ENCODE data around the gene PRKAA1.

The PRKAA1 gene

GRCh38 chr5:40784916-40785315, 13.3 kb downstream of the PRKAA1 start:
- in situ Hi-C loops (cut with MboI; ENCODE audit: low sequenced_read_pairs, unreplicated experiment), result no loop called here
- TF ChIP-seq, protein P1, sequence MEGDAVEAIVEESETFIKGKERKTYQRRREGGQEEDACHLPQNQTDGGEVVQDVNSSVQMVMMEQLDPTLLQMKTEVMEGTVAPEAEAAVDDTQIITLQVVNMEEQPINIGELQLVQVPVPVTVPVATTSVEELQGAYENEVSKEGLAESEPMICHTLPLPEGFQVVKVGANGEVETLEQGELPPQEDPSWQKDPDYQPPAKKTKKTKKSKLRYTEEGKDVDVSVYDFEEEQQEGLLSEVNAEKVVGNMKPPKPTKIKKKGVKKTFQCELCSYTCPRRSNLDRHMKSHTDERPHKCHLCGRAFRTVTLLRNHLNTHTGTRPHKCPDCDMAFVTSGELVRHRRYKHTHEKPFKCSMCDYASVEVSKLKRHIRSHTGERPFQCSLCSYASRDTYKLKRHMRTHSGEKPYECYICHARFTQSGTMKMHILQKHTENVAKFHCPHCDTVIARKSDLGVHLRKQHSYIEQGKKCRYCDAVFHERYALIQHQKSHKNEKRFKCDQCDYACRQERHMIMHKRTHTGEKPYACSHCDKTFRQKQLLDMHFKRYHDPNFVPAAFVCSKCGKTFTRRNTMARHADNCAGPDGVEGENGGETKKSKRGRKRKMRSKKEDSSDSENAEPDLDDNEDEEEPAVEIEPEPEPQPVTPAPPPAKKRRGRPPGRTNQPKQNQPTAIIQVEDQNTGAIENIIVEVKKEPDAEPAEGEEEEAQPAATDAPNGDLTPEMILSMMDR (IDR thresholded peaks at IDR 0.05; ENCODE audit: borderline replicate concordance, control extremely low read depth, extremely low read depth, insufficient read depth, missing control alignments), result no peak
- no peak for DNase-seq (ENCODE audit: low spot score)

DNA sequence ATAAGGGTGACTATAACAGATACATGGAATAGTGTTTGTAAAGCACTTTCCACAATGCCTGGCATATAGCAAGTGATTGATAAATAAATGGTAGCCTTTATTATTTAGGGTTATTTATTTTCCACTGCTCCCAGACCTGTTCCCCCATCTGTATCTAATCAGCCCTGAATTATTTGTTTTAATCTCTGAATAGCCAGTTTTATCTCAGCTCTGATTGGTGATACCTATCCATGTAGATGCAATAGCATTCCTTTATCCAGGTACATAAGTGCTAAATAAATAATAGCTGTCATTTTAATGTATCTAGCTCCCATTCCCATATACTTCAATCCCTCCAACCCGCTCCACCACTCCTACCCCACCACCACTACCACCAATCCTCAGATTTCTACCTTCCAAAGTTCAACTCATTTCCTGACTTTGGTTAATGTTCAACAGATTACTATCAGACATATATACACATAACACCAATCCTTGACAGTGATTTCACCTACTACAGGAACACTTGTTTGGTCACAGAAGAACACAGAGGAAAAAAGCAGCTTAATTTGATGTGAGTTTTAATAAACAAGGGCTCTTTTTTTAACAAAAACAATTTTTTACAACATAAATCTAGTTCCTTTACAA, 14.0 kb downstream of the PRKAA1 start:
- TF ChIP-seq, protein P1 (IDR thresholded peaks at IDR 0.05; ENCODE audit: borderline replicate concordance, control extremely low read depth, extremely low read depth, insufficient read depth, missing control alignments), result no peak
- DNase-seq (ENCODE audit: low spot score), result no peak
- in situ Hi-C loops (cut with MboI; ENCODE audit: low sequenced_read_pairs, unreplicated experiment), result no loop called here

- DNase-seq (ENCODE audit: low spot score), result no peak
- TF ChIP-seq, protein P1 (IDR thresholded peaks at IDR 0.05; ENCODE audit: borderline replicate concordance, control extremely low read depth, extremely low read depth, insufficient read depth, missing control alignments), result no peak
- in situ Hi-C loops (cut with MboI; ENCODE audit: low sequenced_read_pairs, unreplicated experiment), result no loop called here
Measured at GRCh38 chr5:40781843-40782409, 16.2 kb downstream of the PRKAA1 start.

DNA sequence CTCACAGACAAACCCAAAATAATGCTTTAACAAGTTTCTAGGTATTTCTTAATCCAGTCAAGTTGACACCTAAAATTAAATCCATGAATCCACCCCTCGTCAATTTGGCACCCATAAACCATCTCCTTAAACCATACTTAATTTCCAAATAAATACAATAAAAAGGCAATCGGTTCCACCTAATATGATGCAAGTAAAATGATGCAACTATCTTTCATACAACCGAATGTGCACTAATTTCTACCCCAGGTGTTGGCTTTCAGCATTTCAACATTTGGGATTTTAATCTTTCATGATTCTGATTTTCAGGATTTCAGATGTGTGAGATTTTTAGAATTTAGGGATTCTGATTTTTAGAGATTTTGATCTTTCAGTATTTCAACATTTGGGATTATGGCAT, 17.3 kb downstream of the PRKAA1 start:
- TF ChIP-seq, protein P1 (IDR thresholded peaks at IDR 0.05; ENCODE audit: borderline replicate concordance, control extremely low read depth, extremely low read depth, insufficient read depth, missing control alignments), result no peak
- in situ Hi-C loops (cut with MboI; ENCODE audit: low sequenced_read_pairs, unreplicated experiment), result no loop called here
- no peak for DNase-seq (ENCODE audit: low spot score)

DNA sequence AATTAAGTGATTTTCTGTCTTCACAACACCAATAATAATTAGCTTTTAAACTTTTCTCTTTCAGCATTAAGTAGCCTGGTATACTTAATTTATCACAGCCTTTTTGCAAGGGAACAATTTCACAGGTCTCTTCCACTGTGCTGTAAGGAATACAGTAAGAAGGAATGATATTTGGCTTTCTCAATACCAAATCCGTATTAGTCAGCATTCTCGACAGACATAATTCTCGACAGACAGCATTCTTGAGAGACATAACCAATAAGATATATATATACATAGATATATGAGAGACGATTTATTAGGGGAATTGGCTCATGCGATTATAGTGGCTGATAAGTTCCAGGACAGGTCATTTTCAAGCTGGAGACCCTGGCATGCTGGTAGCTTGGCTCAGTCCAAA, 18.0 kb downstream of the PRKAA1 start:
- TF ChIP-seq, protein P1 (IDR thresholded peaks at IDR 0.05; ENCODE audit: borderline replicate concordance, control extremely low read depth, extremely low read depth, insufficient read depth, missing control alignments), result no peak
- DNase-seq (ENCODE audit: low spot score), result no peak
- in situ Hi-C loops (cut with MboI; ENCODE audit: low sequenced_read_pairs, unreplicated experiment), result no loop called here

DNA sequence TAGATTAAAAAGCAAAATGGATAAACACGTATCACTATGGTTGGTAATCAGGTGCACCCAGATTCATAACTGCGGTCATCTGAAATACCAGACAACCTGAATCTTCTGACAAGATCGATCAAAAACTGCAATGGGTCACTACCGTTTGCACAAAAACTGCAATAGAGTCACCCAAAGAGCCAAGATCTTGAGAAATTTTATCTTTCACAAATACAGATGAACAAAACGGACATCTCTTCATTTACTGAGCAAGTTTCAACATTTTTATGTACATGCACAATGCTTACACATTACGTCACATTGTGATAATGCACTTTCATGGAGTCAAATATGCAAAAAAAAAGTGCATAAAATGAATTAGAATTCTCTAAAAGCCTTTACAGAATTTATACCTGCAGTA, 18.6 kb downstream of the PRKAA1 start:
- no peak for DNase-seq (ENCODE audit: low spot score)
- TF ChIP-seq, protein P1 (IDR thresholded peaks at IDR 0.05; ENCODE audit: borderline replicate concordance, control extremely low read depth, extremely low read depth, insufficient read depth, missing control alignments), result no peak
- in situ Hi-C loops (cut with MboI; ENCODE audit: low sequenced_read_pairs, unreplicated experiment), result no loop called here
